Neural progenitor cell (in vitro differentiated cells): ENCODE measurements around the gene HMGCLL1. TPM values are rescaled to one million over a fixed set of nuclear protein-coding genes. Genes with fewer than 3 reads are reported as not detected.

Experiments
- DNase-seq: peaks from one replicate; pipeline ENCODE4 v3.0.0-alpha.2; 2016; ENCODE audit warnings: low spot score
- H2AFZ ChIP-seq: fragments of 200-600 bp; sonication (generic); replicated peaks from 2 replicates; pipeline ENCODE4 v1.6.1; 2016; ENCODE audit warnings: antibody characterized with exemption
- H3F3A ChIP-seq: fragments of 200-600 bp; sonication (generic); 2 replicates; pipeline ENCODE4 v1.6.1; 2016; ENCODE audit warnings: antibody characterized with exemption, low read depth
- H3K27ac ChIP-seq: fragments of 200-600 bp; sonication (generic); 2 replicates; pipeline ENCODE4 v1.5.1; 2016; ENCODE audit warnings: mild to moderate bottlenecking
- H3K27me3 ChIP-seq: fragments of 200-600 bp; sonication (generic); 2 replicates; pipeline ENCODE4 v1.6.1; 2016; ENCODE audit warnings: mild to moderate bottlenecking, moderate library complexity
- H3K36me3 ChIP-seq: fragments of 200-600 bp; sonication (generic); 2 replicates; pipeline ENCODE4 v1.5.1; 2016
- H3K4me1 ChIP-seq: fragments of 200-600 bp; sonication (generic); 2 replicates; pipeline ENCODE4 v1.6.1; 2016; ENCODE audit warnings: mixed run types
- H3K4me2 ChIP-seq: fragments of 200-600 bp; sonication (generic); 2 replicates; pipeline ENCODE4 v1.6.1; 2016
- H3K4me3 ChIP-seq: fragments of 200-600 bp; sonication (generic); 2 replicates; pipeline ENCODE4 v1.5.1; 2016
- H3K79me2 ChIP-seq: fragments of 200-600 bp; sonication (generic); 2 replicates; pipeline ENCODE4 v1.6.1; 2016; ENCODE audit warnings: low read depth
- H3K9ac ChIP-seq: fragments of 200-600 bp; sonication (generic); 2 replicates; pipeline ENCODE4 v1.6.1; 2016
- H3K9me3 ChIP-seq: fragments of 200-600 bp; sonication (generic); 2 replicates; pipeline ENCODE4 v1.5.1; 2016; ENCODE audit warnings: low read depth
- H4K20me1 ChIP-seq: fragments of 200-600 bp; sonication (generic); 2 replicates; pipeline ENCODE4 v1.6.1; 2016; ENCODE audit warnings: low read depth
- H3K27ac Mint-ChIP-seq: 3 replicates; pipeline ENCODE4 v1.8.0; 2021; ENCODE audit warnings: mixed read lengths
- H3K27me3 Mint-ChIP-seq: 2 replicates; pipeline ENCODE4 v1.8.0; 2022; ENCODE audit warnings: low read depth, mild to moderate bottlenecking, inconsistent platforms, moderate library complexity, mixed read lengths; ENCODE audit not compliant: insufficient read depth
- H3K36me3 Mint-ChIP-seq: 3 replicates; pipeline ENCODE4 v1.8.0; 2021; ENCODE audit warnings: mixed read lengths
- H3K4me1 Mint-ChIP-seq: 3 replicates; pipeline ENCODE4 v1.8.0; 2021; ENCODE audit warnings: mixed read lengths
- H3K4me3 Mint-ChIP-seq: 3 replicates; pipeline ENCODE4 v1.8.0; 2021; ENCODE audit warnings: mild to moderate bottlenecking, moderate library complexity, mixed read lengths
- H3K9me3 Mint-ChIP-seq: 3 replicates; pipeline ENCODE4 v1.8.0; 2020; ENCODE audit warnings: mixed read lengths
- CTCF ChIP-seq: fragments of 200-600 bp; sonication (generic); IDR thresholded peaks from 2 replicates; pipeline ENCODE4 v1.5.1; 2017; ENCODE audit warnings: antibody characterized with exemption, mild to moderate bottlenecking
- EZH2 ChIP-seq: fragments of 200-600 bp; sonication (generic); IDR thresholded peaks from 2 replicates; pipeline ENCODE4 v1.6.1; 2017; ENCODE audit warnings: antibody characterized with exemption, mild to moderate bottlenecking, moderate library complexity
- EZH2phosphoT487 ChIP-seq: fragments of 200-600 bp; sonication (generic); IDR thresholded peaks from 2 replicates; pipeline ENCODE4 v1.6.1; 2017; ENCODE audit warnings: antibody characterized with exemption
- total RNA-seq: library from RNA; depleted of rRNA; stranded (reverse); fragments of >200 nt; gene quantifications from 2 replicates; pipeline ENCODE4 v1.2.3, GENCODE V29; 2015; ENCODE audit warnings: low replicate concordance

HMGCLL1 gene
- total RNA-seq, 1 donor from 2014 or later: 6.5 TPM

GRCh38 chr6:55496201-55496600 lies 82.8 kb downstream of the HMGCLL1 start:
- H3K79me2 ChIP-seq: no peaks in the 10 kb centered on the region
- H3K4me1 ChIP-seq: peaks cover 8% of the 10 kb centered on the region
- Mint-ChIP-seq H3K27ac (no peak overlapping the region), H3K4me3 (no peak overlapping the region), H3K9me3 (no peaks in the 10 kb centered on the region), H3K36me3 (no peaks in the 10 kb centered on the region), H3K4me1 (no peaks in the 10 kb centered on the region), H3K27me3 (no peaks in the 10 kb centered on the region)
- H3K9me3 ChIP-seq: no peaks in the 10 kb centered on the region
- no peaks in the 10 kb centered on the region for H4K20me1 ChIP-seq
- no peak overlapping the region for H3K4me2 ChIP-seq
- no peak overlapping the region for H3K4me3 ChIP-seq
- TF ChIP-seq EZH2 (no peak), EZH2phosphoT487 (no peak), CTCF (no peak)
- H3F3A ChIP-seq: no peaks in the 10 kb centered on the region
- H3K9ac ChIP-seq: no peak overlapping the region
- H3K27ac ChIP-seq: no peak overlapping the region
- H3K27me3 ChIP-seq: no peaks in the 10 kb centered on the region
- H2AFZ ChIP-seq: no peak overlapping the region
- no peak for DNase-seq
- H3K36me3 ChIP-seq: no peaks in the 10 kb centered on the region

GRCh38 chr6:55495277-55495676 lies 83.7 kb downstream of the HMGCLL1 start:
- no peaks in the 10 kb centered on the region for H3K4me1 Mint-ChIP-seq
- Histone ChIP-seq H3K4me1 (peaks cover 8% of the 10 kb centered on the region), H3K9ac (no peak overlapping the region), H3K9me3 (no peaks in the 10 kb centered on the region), H3K4me3 (no peak overlapping the region), H3K79me2 (no peaks in the 10 kb centered on the region), H3F3A (no peaks in the 10 kb centered on the region), H3K36me3 (no peaks in the 10 kb centered on the region), H4K20me1 (no peaks in the 10 kb centered on the region), H3K27ac (no peak overlapping the region), H3K4me2 (no peak overlapping the region), H3K27me3 (no peaks in the 10 kb centered on the region), H2AFZ (no peak overlapping the region)
- TF ChIP-seq EZH2phosphoT487: no peak
- TF ChIP-seq CTCF: no peak
- TF ChIP-seq EZH2: no peak
- H3K27me3 Mint-ChIP-seq: no peaks in the 10 kb centered on the region
- H3K4me3 Mint-ChIP-seq: no peak overlapping the region
- DNase-seq: no peak
- no peaks in the 10 kb centered on the region for H3K9me3 Mint-ChIP-seq
- no peaks in the 10 kb centered on the region for H3K36me3 Mint-ChIP-seq
- H3K27ac Mint-ChIP-seq: no peak overlapping the region

GRCh38 chr6:55494411-55494810 lies 84.6 kb downstream of the HMGCLL1 start:
- Histone ChIP-seq H3K36me3 (no peaks in the 10 kb centered on the region), H3K9ac (no peak overlapping the region), H3K4me3 (no peak overlapping the region), H3K4me1 (peaks cover 8% of the 10 kb centered on the region), H3K27me3 (no peaks in the 10 kb centered on the region), H3K4me2 (no peak overlapping the region), H3F3A (no peaks in the 10 kb centered on the region), H3K27ac (no peak overlapping the region), H4K20me1 (no peaks in the 10 kb centered on the region), H2AFZ (no peak overlapping the region), H3K79me2 (no peaks in the 10 kb centered on the region), H3K9me3 (no peaks in the 10 kb centered on the region)
- no peak for DNase-seq
- no peaks in the 10 kb centered on the region for H3K9me3 Mint-ChIP-seq
- H3K4me1 Mint-ChIP-seq: no peaks in the 10 kb centered on the region
- no peaks in the 10 kb centered on the region for H3K36me3 Mint-ChIP-seq
- no peak overlapping the region for H3K4me3 Mint-ChIP-seq
- no peaks in the 10 kb centered on the region for H3K27me3 Mint-ChIP-seq
- H3K27ac Mint-ChIP-seq: no peak overlapping the region
- TF ChIP-seq CTCF (no peak), EZH2phosphoT487 (no peak), EZH2 (no peak)
